Activated CD4-positive, alpha-beta T cell treated with anti-CD3 and anti-CD28 coated beads, Interleukin-2, amount 10 ng/mL, durations not matched to agents 24 days and 14 days (primary cell): ENCODE measurements around the gene MSRB1. TPM values are rescaled to one million over a fixed set of nuclear protein-coding genes. Genes with fewer than 3 reads are reported as not detected.
"Not testable (repeated sequence)": the region's sequence is repeated elsewhere in the genome, so short reads cannot be mapped to it uniquely, and the experiment has no call there.

Experiments used
- DNase-seq: peaks from one replicate; pipeline ENCODE4 v3.0.0; 2022
- H3K27ac Mint-ChIP-seq: one replicate; pipeline ENCODE4 v1.8.0; 2022; ENCODE audit warnings: mild to moderate bottlenecking, mixed read lengths
- H3K27me3 Mint-ChIP-seq: one replicate; pipeline ENCODE4 v1.8.0; 2022; ENCODE audit warnings: mixed read lengths
- H3K36me3 Mint-ChIP-seq: one replicate; pipeline ENCODE4 v1.8.0; 2022; ENCODE audit warnings: low read depth, mild to moderate bottlenecking, mixed read lengths
- H3K4me1 Mint-ChIP-seq: one replicate; pipeline ENCODE4 v1.8.0; 2021; ENCODE audit warnings: mixed read lengths
- H3K4me3 Mint-ChIP-seq: one replicate; pipeline ENCODE4 v1.8.0; 2022; ENCODE audit warnings: mild to moderate bottlenecking, moderate library complexity, mixed read lengths
- H3K9me3 Mint-ChIP-seq: one replicate; pipeline ENCODE4 v1.8.0; 2021; ENCODE audit warnings: mixed read lengths
- intact Hi-C: fragments of 100-400 bp; cut with micrococcal nuclease; formaldehyde crosslinking; loops from one replicate; pipeline ENCODE4 v1.15.1; 2023
- total RNA-seq: library from RNA; stranded (reverse); gene quantifications from 2 replicates; pipeline ENCODE4 v1.2.3, GENCODE V29; 2022

The MSRB1 gene
- total RNA-seq, 1 donor from 2014 or later, result 22.8 TPM

DNA sequence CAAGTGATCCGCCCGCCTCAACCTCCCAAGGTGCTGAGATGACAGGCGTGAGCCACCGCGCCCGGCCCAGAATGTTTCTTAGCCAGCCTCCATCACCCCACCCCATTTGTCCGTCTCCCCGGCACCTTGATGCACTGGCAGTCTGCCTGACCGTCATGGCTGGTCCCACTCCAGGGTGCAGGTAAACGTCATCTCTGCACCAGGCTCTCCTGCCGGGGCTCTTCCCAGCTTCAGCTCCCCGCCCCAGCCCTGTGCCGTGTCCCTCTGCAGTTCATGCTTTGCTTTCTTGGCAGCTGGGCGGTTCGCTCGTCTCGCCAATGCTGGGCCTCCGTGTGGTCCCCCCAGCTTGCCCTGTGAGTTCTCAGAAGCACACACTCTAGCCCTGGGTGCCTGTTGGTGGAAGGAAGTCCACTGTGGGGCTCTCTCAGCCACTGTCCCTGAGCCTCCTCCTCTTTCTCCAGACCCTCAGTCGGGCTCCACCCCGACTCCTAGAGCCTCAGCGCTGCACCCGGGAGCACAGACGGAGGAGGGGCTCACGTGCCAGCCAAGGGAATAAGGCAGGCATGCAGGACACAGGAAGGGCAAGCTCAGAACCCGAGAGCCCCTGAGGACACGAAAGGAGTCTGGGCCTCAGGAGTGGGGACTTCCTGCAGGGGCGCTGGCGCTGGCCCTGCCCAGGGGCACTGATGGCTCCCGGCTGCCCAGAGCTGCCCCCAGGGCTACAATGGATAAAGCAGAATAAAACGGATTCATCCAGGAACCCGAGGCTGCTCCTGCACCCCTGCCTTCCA, 36.7 kb downstream of the MSRB1 start:
- Mint-ChIP-seq H3K9me3 (no peaks in the 10 kb centered on the region), H3K4me3 (no peak overlapping the region), H3K4me1 (no peaks in the 10 kb centered on the region), H3K27ac (no peak overlapping the region), H3K36me3 (no peaks in the 10 kb centered on the region), H3K27me3 (peaks cover 6% of the 10 kb centered on the region)
- intact Hi-C loops, result no loop called here
- DNase-seq, result no peak

DNA sequence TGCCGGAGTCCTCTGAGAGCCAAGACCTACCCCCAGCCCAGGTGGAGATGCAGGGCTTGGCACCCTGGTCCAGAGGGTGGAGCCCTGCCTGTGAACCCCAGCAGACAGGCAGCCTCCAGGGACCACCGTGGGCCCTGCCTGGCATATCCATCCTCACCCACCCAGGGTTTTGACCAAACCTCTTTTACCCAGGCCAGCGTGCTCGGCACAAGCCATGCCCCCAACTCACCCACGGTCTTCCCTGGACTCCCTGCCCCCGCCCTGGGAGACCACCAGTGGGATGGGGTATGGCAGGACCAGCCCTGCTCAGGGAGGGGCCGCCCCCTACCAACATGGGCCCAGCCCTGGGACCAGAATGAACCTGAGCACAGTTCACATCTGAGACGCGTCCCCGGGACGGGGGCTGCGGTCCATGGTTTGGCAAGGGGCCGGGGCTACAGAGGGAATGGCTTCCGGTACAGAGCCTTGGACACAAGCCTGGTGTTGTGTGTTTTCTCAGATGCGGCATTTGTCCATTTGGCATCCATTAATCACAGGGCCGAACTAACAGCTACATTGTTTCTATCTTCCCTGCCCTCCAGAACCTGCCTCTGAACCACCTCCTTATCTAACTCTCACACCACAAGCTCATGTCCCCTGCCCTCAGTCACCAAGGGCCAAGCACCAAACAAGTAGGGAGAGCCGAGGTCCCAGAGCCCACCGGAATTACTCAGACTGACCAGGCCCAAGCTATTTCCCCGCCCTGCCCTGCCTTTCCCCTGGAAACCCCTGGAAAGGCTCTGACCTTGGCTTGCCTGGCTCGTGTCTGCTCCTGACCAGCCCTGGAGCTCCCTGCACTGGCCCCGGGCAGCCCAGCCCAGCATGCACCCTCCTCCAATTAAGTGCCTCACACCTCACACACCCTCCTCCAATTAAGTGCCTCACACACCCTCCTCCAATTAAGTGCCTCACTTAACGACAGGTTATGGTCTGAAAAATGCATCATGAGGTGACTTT, 38.9 kb downstream of the MSRB1 start:
- no peaks in the 10 kb centered on the region for H3K4me1 Mint-ChIP-seq
- peaks cover 6% of the 10 kb centered on the region for H3K27me3 Mint-ChIP-seq
- intact Hi-C loops, result no loop called here
- no peaks in the 10 kb centered on the region for H3K9me3 Mint-ChIP-seq
- no peak overlapping the region for H3K4me3 Mint-ChIP-seq
- H3K27ac Mint-ChIP-seq, result no peak overlapping the region
- no peak for DNase-seq
- H3K36me3 Mint-ChIP-seq, result no peaks in the 10 kb centered on the region

DNA sequence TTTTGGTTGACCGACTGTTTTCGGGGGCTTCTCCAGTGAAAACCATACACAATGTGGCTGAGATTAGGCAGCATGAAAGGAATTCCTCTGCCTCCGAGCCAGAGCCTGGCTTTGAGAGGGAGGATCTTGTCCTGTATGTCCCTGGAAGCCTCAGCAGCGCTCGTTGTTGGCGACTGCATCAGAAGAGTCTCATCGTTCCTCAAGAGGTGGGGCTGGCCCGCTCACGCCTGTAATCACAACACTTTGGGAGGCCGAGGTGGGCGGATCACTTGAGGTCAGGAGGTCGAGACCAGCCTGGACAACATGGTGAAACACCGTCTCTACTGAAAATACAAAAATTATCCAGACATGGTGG, 39.8 kb downstream of the MSRB1 start:
- no peaks in the 10 kb centered on the region for H3K36me3 Mint-ChIP-seq
- H3K27ac Mint-ChIP-seq, result no peak overlapping the region
- no peaks in the 10 kb centered on the region for H3K9me3 Mint-ChIP-seq
- no peak for DNase-seq
- intact Hi-C loops, result no loop called here
- peaks cover 1% of the 10 kb centered on the region for H3K27me3 Mint-ChIP-seq
- H3K4me1 Mint-ChIP-seq, result no peaks in the 10 kb centered on the region
- H3K4me3 Mint-ChIP-seq, result no peak overlapping the region

DNA sequence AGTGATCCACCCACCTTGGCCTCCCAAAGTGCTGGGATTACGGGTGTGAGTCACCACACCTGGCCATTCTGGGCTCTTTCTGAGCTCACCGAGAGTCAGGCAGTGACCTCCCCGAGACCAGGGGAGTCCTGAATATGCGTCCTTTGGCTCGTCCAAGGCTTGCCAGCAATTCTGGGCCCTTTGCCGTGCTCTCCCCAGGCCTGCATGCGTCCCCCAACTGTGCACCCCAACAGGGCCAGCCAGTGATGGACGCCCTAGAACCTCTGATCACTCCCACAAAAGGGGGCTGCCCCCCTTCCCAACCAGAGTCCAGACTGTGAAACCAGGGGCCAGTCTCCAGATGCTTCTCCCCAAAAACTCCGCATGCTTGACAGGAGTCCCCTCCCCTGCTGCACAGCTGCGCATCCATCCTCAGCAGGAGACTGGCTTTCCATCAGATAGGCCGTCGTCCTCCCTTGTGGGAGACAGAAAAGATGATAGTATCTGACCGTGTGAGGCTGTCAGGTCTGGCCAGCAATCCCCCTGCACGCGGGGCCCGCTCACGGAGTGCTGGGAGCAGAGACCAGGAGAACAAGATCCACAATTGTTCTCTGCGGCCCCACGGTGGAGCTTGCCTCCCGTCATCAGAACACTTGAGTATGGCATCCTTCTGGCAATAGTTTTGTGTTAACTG, 40.3 kb downstream of the MSRB1 start:
- no peaks in the 10 kb centered on the region for H3K4me1 Mint-ChIP-seq
- H3K27me3 Mint-ChIP-seq, result peaks cover 1% of the 10 kb centered on the region
- H3K9me3 Mint-ChIP-seq, result no peaks in the 10 kb centered on the region
- H3K27ac Mint-ChIP-seq, result no peak overlapping the region
- intact Hi-C loops, result no loop called here
- H3K36me3 Mint-ChIP-seq, result no peaks in the 10 kb centered on the region
- no peak overlapping the region for H3K4me3 Mint-ChIP-seq
- no peak for DNase-seq

DNA sequence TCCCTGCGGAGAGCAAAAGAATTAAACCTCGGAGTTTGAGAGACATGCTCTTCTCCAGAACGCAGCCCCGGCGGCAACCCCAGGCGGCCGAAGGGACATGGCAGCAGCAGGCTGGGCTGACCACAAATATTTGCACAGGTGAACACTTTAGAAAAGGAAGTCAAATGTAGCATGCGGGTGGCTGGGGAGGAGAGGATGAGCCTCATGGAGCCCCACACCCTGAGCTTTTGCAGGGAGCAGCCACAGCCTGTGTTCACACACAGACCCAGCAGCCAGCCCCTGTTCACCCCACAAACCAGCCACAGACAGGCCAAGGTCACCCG, 42.6 kb downstream of the MSRB1 start:
- Mint-ChIP-seq H3K9me3 (no peaks in the 10 kb centered on the region), H3K4me3 (no peak overlapping the region), H3K27ac (no peak overlapping the region), H3K27me3 (peaks cover 2% of the 10 kb centered on the region), H3K36me3 (no peaks in the 10 kb centered on the region), H3K4me1 (no peaks in the 10 kb centered on the region)
- DNase-seq, result no peak
- intact Hi-C loops, result no loop called here

DNA sequence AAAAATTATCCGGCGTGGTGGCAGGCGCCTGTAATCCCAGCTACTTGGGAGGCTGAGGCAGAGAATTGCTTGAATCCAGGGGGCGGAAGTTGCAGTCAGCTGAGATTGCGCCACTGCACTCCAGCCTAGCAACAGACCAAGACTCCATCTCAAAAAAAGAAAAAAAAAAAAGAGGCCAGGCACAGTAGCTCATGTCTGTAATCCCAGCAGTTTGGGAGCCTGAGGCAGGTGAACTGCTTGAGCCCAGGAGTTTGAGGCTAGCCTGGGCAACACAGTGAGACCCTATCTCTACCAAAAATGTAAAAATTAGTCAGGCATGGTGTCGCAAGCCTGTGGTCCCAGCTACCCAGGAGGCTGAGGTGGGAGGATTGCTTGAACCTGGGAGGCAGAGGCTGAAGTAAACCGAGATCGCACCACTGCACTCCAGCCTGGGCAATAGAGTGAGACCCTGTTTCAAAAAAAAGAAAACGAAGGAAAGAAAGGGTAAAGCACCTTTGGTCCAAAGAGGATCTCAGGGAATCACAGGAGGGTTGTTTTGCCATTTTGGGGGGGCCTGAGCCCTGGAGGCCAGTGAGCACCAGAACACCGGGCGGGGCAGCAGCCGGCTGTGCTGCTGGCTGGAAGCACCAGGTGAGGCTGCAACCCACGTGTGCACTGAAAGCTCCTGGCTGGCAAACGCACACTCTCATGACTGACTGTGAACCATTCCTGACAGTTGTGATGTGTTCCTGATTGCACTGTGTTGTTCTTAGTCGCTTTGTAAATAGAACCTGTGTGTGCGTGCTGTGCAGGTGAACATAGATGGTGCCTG, 43.2 kb downstream of the MSRB1 start:
- intact Hi-C loops, result no loop called here
- no peaks in the 10 kb centered on the region for H3K36me3 Mint-ChIP-seq
- H3K27me3 Mint-ChIP-seq, result peaks cover 2% of the 10 kb centered on the region
- no peak overlapping the region for H3K4me3 Mint-ChIP-seq
- H3K27ac Mint-ChIP-seq, result no peak overlapping the region
- H3K9me3 Mint-ChIP-seq, result no peaks in the 10 kb centered on the region
- H3K4me1 Mint-ChIP-seq, result no peaks in the 10 kb centered on the region
- DNase-seq, result no peak

DNA sequence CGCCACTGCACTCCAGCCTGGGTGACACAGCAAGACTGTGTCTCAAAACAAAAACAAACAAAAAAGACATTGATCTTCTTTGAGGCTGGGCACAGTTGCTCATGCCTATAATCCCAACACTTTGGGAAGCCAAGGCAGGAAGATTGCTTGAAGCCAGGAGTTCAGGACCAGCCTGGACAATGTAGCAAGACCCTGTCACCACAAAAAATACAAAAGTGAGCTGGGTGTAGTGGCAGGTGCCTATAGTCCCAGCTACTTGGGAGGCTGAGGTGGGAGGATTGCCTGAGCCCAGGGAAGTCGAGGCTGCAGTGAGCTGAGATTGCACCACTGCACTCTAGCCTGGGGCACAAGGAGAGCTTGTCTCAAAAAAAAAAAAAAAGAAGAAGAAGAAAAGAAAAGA, 45.3 kb downstream of the MSRB1 start:
- DNase-seq, H3K4me1 Mint-ChIP-seq, H3K27me3 Mint-ChIP-seq, H3K9me3 Mint-ChIP-seq, H3K36me3 Mint-ChIP-seq, H3K4me3 Mint-ChIP-seq, intact Hi-C loops, H3K27ac Mint-ChIP-seq: not testable (repeated sequence)

DNA sequence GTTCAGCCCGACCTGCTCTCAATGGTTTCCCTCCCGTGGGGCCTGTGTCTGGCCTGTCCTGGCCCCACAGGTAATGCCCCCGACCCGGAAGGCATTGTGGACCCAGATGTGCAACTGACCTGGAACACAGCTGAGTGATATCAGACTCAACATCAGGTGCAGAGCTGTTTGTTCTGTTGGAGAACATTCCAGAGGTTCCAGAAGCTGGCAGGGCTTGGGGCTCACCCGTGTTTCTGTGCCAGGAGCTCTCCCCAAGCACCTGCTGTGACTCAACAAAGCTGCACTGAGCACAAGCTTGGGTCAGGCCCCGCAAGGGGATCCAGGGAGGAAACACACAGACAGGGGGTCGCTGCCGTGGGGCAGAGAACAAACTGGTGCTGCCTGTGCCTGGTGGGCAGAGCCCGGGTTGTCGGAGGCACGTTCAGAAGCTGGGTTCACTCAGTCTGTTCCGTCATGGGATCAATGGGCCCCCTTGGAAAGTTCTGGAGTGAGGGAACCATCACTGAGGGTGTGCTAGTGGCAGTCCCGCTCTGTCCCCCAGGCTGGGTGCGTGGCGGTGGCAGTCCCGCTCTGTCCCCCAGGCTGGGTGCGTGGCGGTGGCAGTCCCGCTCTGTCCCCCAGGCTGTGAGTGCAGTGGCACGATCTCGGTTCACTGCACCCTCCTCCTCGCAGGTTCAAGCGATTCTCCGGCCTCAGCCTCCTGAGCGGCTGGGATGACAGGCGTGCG, 46.9 kb downstream of the MSRB1 start:
- no peak overlapping the region for H3K4me3 Mint-ChIP-seq
- no peak overlapping the region for H3K27ac Mint-ChIP-seq
- H3K36me3 Mint-ChIP-seq, result no peaks in the 10 kb centered on the region
- H3K4me1 Mint-ChIP-seq, result no peaks in the 10 kb centered on the region
- no peaks in the 10 kb centered on the region for H3K9me3 Mint-ChIP-seq
- DNase-seq, result no peak
- peaks cover 6% of the 10 kb centered on the region for H3K27me3 Mint-ChIP-seq
- intact Hi-C loops, result no loop called here

DNA sequence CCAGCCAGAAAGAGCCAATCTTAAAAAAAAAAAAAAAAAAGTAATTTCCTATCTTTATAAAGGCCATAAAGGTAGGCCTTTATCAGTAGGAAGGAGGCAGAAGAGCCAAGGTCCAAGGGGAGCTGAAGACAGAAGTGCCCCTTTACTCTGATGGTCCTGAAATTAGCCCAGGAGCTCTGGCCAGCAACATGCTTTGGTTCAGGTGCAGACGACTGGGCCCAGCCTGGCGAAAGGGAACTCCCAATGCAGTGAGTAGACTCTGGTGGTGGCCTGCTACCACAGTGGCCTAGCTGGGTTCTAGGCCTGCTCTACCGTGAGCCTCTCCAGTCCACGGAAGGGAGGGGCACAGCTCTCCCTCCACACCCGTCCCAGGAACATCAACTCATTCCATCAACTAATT, 47.9 kb downstream of the MSRB1 start:
- intact Hi-C loops, result no loop called here
- no peaks in the 10 kb centered on the region for H3K36me3 Mint-ChIP-seq
- H3K27me3 Mint-ChIP-seq, result peaks cover 8% of the 10 kb centered on the region
- H3K9me3 Mint-ChIP-seq, result no peaks in the 10 kb centered on the region
- H3K4me1 Mint-ChIP-seq, result no peaks in the 10 kb centered on the region
- H3K27ac Mint-ChIP-seq, result no peak overlapping the region
- DNase-seq, result no peak
- H3K4me3 Mint-ChIP-seq, result no peak overlapping the region

DNA sequence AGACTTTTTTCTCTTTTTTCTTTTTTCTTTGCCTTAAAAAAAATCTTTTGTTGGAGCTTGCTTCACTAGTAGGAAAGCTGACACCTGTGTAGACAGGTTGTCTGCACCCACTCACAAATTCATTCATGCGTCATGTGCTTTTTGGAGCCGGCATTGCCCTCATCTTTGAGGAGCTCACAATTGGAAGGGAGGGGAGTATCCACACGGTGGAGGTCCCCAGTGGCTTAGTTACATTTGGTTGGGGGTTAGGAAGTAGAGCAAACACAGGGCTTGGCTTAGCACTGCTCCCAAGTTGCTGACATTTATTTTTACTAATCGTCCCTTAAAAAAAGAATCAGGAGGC, 52.3 kb downstream of the MSRB1 start:
- intact Hi-C loops, result no loop called here
- H3K4me1 Mint-ChIP-seq, result no peaks in the 10 kb centered on the region
- no peaks in the 10 kb centered on the region for H3K36me3 Mint-ChIP-seq
- no peak overlapping the region for H3K4me3 Mint-ChIP-seq
- no peaks in the 10 kb centered on the region for H3K9me3 Mint-ChIP-seq
- peaks cover 8% of the 10 kb centered on the region for H3K27me3 Mint-ChIP-seq
- DNase-seq, result no peak
- H3K27ac Mint-ChIP-seq, result no peak overlapping the region

DNA sequence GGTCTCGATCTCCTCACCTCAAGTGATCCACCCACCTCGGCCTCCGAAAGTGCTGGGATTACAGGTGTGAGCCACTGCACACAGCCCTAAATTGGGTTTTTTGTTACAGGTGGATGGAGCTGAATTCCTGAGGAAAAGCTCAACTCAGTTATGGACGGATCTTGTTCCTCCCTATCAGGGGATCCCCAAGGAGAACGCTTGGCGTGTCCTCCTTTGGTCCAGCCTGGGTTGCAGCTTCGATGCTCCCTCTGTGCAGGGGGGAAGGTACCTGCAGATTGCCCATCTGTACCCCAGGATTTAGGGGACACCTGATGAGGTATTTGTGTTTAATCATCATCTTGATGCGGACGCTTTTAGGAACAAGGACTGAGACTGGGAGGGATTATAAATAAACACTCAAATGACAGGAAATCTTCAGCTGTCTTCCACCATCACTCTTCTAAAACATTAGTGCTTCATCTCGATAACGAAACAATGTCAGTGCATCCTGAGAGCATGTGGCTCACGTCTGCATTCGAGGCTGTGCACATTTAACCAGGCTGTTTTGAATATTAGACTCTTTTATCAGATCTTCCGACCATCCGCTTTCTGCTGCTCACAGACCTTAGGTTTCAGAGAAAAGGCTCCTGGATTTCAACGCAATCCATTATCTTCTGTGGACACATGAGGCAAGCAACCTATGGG, 52.8 kb downstream of the MSRB1 start:
- Mint-ChIP-seq H3K36me3 (no peaks in the 10 kb centered on the region), H3K27ac (no peak overlapping the region), H3K9me3 (no peaks in the 10 kb centered on the region), H3K4me1 (no peaks in the 10 kb centered on the region), H3K4me3 (no peak overlapping the region), H3K27me3 (peaks cover 8% of the 10 kb centered on the region)
- DNase-seq, result no peak
- intact Hi-C loops, result no loop called here
